A673 (cell line): ENCODE data around the gene PREX1.

Experiments
- CTCF ChIP-seq: fragments of 300-800, 200-600 bp; sonication (generic); conservative IDR thresholded peaks from 2 replicates; pipeline ENCODE4 v1.5.1; 2017; ENCODE audit warnings: low read depth, mild to moderate bottlenecking, antibody characterized with exemption, low read length, moderate library complexity, mixed read lengths
- EZH2 ChIP-seq: fragments of 200-600 bp; sonication (generic); IDR thresholded peaks from 2 replicates; pipeline ENCODE4 v1.6.1; 2017; ENCODE audit warnings: borderline replicate concordance, low read depth, mild to moderate bottlenecking, mixed read lengths, antibody characterized with exemption, low read length; ENCODE audit not compliant: poor library complexity, severe bottlenecking

GRCh38 chr20:48782053-48782452 lies 45.7 kb downstream of the PREX1 start:
- TF ChIP-seq CTCF (no peak), EZH2 (no peak)
